ENCODE measurements around the gene IL1F10. TPM values are rescaled to one million over a fixed set of nuclear protein-coding genes. Genes with fewer than 3 reads are reported as not detected.
A peak's percentile ranks its signal among the peaks of the same experiment; 100 is the strongest.

Gene IL1F10
- total RNA-seq, 2 experiments from 2014 or later: not detected

- H3K9me3 Mint-ChIP-seq: no peaks in the 10 kb centered on the region
- no peak overlapping the region for H3K27ac Mint-ChIP-seq
- peaks cover 2% of the 10 kb centered on the region for H3K4me1 Mint-ChIP-seq
- H3K27me3 Mint-ChIP-seq: no peaks in the 10 kb centered on the region
- no peak for DNase-seq
- no peaks in the 10 kb centered on the region for H3K36me3 Mint-ChIP-seq
- H3K4me3 Mint-ChIP-seq: no peak overlapping the region
Measured at GRCh38 chr2:113068706-113069485, 1.1 kb downstream of the IL1F10 start.

- Mint-ChIP-seq H3K4me1 (peaks cover 5% of the 10 kb centered on the region), H3K36me3 (no peaks in the 10 kb centered on the region), H3K27me3 (no peaks in the 10 kb centered on the region), H3K9me3 (no peaks in the 10 kb centered on the region), H3K4me3 (no peak overlapping the region), H3K27ac (no peak overlapping the region)
- no peak for DNase-seq
Measured at GRCh38 chr2:113069676-113070605, 2.2 kb downstream of the IL1F10 start.

DNA sequence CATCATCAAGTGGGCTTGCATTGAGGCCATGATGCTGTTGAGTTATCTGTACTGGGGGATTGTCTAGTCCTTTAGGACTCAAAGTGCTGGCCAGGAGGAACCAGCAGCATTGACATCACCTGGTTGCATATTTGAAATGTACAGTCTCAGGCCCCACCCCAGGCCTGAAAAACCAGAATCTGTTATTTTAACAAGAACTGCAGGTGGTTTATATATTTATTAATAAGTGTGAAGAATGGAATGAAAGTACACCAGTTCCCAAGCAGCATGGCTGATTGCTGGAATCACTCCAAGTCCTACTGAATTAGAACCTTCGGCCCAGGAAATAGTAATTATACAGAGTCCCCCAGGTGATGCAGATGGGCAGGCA is 2.8 kb downstream of the IL1F10 start:
- H3K27me3 Mint-ChIP-seq: no peaks in the 10 kb centered on the region
- no peak overlapping the region for H3K27ac Mint-ChIP-seq
- DNase-seq: no peak
- no peaks in the 10 kb centered on the region for H3K9me3 Mint-ChIP-seq
- H3K4me3 Mint-ChIP-seq: no peak overlapping the region
- no peaks in the 10 kb centered on the region for H3K36me3 Mint-ChIP-seq
- H3K4me1 Mint-ChIP-seq: peaks cover 11% of the 10 kb centered on the region

DNA sequence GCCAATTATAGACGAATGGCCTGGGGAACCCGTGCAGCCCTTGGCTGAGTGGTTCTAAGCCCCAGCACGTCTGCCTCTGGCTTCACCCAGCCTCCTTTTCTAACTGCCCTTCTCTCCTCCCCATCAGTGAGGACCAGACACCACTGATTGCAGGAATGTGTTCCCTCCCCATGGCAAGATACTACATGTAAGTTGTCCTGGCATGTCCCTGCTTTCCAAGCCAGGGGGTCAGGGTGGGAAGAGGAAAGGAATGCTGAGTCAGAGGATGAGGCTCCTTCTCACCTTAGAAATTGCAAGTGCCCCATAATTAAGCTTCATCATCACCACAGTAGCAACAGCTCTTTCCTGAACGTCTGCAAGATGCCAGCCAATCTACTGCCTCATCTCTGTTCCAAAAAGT is 4.8 kb downstream of the IL1F10 start:
- no peaks in the 10 kb centered on the region for H3K9me3 Mint-ChIP-seq
- no peaks in the 10 kb centered on the region for H3K36me3 Mint-ChIP-seq
- DNase-seq: no peak
- no peak overlapping the region for H3K4me3 Mint-ChIP-seq
- peaks cover 11% of the 10 kb centered on the region for H3K4me1 Mint-ChIP-seq
- H3K27me3 Mint-ChIP-seq: no peaks in the 10 kb centered on the region
- no peak overlapping the region for H3K27ac Mint-ChIP-seq

GRCh38 chr2:113073325-113073834 is 5.6 kb downstream of the IL1F10 start:
- H3K9me3 Mint-ChIP-seq: no peaks in the 10 kb centered on the region
- DNase-seq: no peak
- no peak overlapping the region for H3K27ac Mint-ChIP-seq
- no peak overlapping the region for H3K4me3 Mint-ChIP-seq
- no peaks in the 10 kb centered on the region for H3K27me3 Mint-ChIP-seq
- peaks cover 10% of the 10 kb centered on the region for H3K4me1 Mint-ChIP-seq
- H3K36me3 Mint-ChIP-seq: no peaks in the 10 kb centered on the region

GRCh38 chr2:113075030-113075429 is 7.3 kb downstream of the IL1F10 start:
- no peaks in the 10 kb centered on the region for H3K27me3 Mint-ChIP-seq
- H3K4me3 Mint-ChIP-seq: no peak overlapping the region
- no peak overlapping the region for H3K27ac Mint-ChIP-seq
- DNase-seq: no peak
- H3K9me3 Mint-ChIP-seq: no peaks in the 10 kb centered on the region
- H3K36me3 Mint-ChIP-seq: no peaks in the 10 kb centered on the region
- H3K4me1 Mint-ChIP-seq: peaks cover 8% of the 10 kb centered on the region

DNA sequence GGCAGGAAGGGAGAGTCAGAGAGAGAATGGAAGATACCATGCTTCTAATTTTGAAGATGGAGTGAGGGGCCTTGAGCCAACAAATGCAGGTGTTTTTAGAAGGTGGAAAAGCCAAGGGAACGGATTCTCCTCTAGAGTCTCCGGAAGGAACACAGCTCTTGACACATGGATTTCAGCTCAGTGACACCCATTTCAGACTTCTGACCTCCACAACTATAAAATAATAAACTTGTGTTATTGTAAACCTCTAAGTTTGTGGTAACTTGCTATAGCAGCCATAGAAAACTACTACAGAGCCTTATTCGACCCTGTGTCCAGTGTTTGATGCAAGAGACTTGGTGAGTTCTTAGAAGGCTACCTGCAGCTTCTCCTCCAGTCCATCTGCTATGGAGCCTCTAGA is 7.8 kb downstream of the IL1F10 start:
- Mint-ChIP-seq H3K27ac (no peak overlapping the region), H3K27me3 (no peaks in the 10 kb centered on the region), H3K9me3 (no peaks in the 10 kb centered on the region), H3K4me3 (no peak overlapping the region), H3K36me3 (no peaks in the 10 kb centered on the region), H3K4me1 (peaks cover 8% of the 10 kb centered on the region)
- no peak for DNase-seq

GRCh38 chr2:113076954-113077669 is 9.3 kb downstream of the IL1F10 start:
- Mint-ChIP-seq H3K4me1 (peaks cover 8% of the 10 kb centered on the region), H3K9me3 (no peaks in the 10 kb centered on the region), H3K4me3 (no peak overlapping the region), H3K27me3 (no peaks in the 10 kb centered on the region), H3K27ac (no peak overlapping the region), H3K36me3 (no peaks in the 10 kb centered on the region)
- no peak for DNase-seq

- H3K4me3 Mint-ChIP-seq: no peak overlapping the region
- no peak for DNase-seq
- no peak overlapping the region for H3K27ac Mint-ChIP-seq
- no peaks in the 10 kb centered on the region for H3K36me3 Mint-ChIP-seq
- no peaks in the 10 kb centered on the region for H3K9me3 Mint-ChIP-seq
- H3K27me3 Mint-ChIP-seq: no peaks in the 10 kb centered on the region
- peaks cover 8% of the 10 kb centered on the region for H3K4me1 Mint-ChIP-seq
Measured at GRCh38 chr2:113077921-113078320, 10.2 kb downstream of the IL1F10 start.

GRCh38 chr2:113078350-113078839 is 10.6 kb downstream of the IL1F10 start:
- Mint-ChIP-seq H3K4me3 (no peak overlapping the region), H3K27ac (no peak overlapping the region), H3K27me3 (no peaks in the 10 kb centered on the region), H3K36me3 (no peaks in the 10 kb centered on the region), H3K9me3 (no peaks in the 10 kb centered on the region), H3K4me1 (peaks cover 10% of the 10 kb centered on the region)
- DNase-seq: no peak

GRCh38 chr2:113079131-113079530 is 11.4 kb downstream of the IL1F10 start:
- Mint-ChIP-seq H3K27me3 (no peaks in the 10 kb centered on the region), H3K9me3 (no peaks in the 10 kb centered on the region), H3K4me3 (no peak overlapping the region), H3K27ac (no peak overlapping the region), H3K4me1 (peaks cover 13% of the 10 kb centered on the region), H3K36me3 (no peaks in the 10 kb centered on the region)
- no peak for DNase-seq

- DNase-seq: peak; percentile 45
Measured at GRCh38 chr2:113080134-113080533, 12.4 kb downstream of the IL1F10 start.

DNA sequence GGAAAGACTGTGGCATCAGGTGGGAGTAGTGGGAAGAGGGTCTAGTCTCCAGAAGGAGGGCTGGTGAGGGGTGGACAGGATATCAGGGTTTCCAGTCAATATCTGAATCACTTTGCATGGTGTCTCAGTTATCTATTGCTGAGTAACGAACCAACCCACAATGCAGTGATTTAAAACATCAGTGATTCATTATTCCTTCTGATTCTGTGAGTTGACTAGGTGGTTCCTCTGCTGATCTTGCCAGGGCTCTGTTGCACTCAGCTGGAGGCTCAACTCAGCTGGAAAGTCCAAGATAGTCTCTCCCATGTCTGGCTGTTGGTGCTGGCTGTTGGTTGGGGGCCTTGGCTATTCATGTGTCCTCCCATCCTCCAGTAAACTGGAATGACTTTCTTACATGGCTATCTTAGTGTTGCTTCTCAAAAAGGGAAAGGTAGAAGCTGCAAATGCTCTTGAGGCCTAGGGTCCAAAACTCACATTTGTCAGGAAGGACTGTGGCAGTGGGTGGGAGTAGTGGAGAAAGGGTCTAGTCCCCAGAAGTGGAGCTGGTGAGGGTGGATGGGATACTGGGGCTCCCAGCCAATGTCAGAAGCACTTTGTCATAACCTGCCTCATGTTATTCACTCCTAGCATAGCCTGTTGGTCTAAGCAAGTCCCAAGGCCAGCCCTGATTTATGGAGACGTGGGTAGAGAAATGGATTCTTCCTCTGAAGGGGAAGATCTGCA is 13.9 kb downstream of the IL1F10 start:
- Mint-ChIP-seq H3K27me3 (no peaks in the 10 kb centered on the region), H3K36me3 (no peaks in the 10 kb centered on the region), H3K4me1 (peaks cover 4% of the 10 kb centered on the region), H3K4me3 (no peak overlapping the region), H3K27ac (no peak overlapping the region), H3K9me3 (no peaks in the 10 kb centered on the region)
- DNase-seq: no peak

More at GRCh38 chr2:113080134-113080533, 12.4 kb downstream of the IL1F10 start:
- Mint-ChIP-seq H3K27me3 (no peaks in the 10 kb centered on the region), H3K4me3 (no peak overlapping the region), H3K36me3 (no peaks in the 10 kb centered on the region), H3K27ac (no peak overlapping the region), H3K4me1 (peaks cover 8% of the 10 kb centered on the region), H3K9me3 (no peaks in the 10 kb centered on the region)

GRCh38 chr2:113083296-113083695 is 15.5 kb downstream of the IL1F10 start:
- no peaks in the 10 kb centered on the region for H3K36me3 Mint-ChIP-seq
- no peaks in the 10 kb centered on the region for H3K27me3 Mint-ChIP-seq
- no peak overlapping the region for H3K27ac Mint-ChIP-seq
- DNase-seq: no peak
- H3K9me3 Mint-ChIP-seq: no peaks in the 10 kb centered on the region
- H3K4me3 Mint-ChIP-seq: no peak overlapping the region
- H3K4me1 Mint-ChIP-seq: peaks cover 4% of the 10 kb centered on the region
